ENCODE results near the gene PLA2G4C.

Gene PLA2G4C

GRCh38 chr19:48110350-48110966 lies at the start of gene PLA2G4C:
Gene PLA2G4C (minus strand): TSS chr19:48110817. CDS start chr19:48106529, 4,288 bp downstream.
- DNase-seq, result peak; percentile 86 to 88

- no peak for DNase-seq
These were observed 47.7 kb upstream of the PLA2G4C start for GRCh38 chr19:48158210-48158790.

- no peak for DNase-seq
These were observed 43.4 kb upstream of the PLA2G4C start for GRCh38 chr19:48154003-48154402.

GRCh38 chr19:48152551-48152950 lies 41.9 kb upstream of the PLA2G4C start:
- peak in 1 of 2 experiments; percentile 6 for DNase-seq

- no peak for DNase-seq
These were observed 38.8 kb upstream of the PLA2G4C start for GRCh38 chr19:48149430-48149829.

- DNase-seq, result no peak
These were observed 38.0 kb upstream of the PLA2G4C start for GRCh38 chr19:48148576-48148975.

GRCh38 chr19:48147597-48148175 lies 37.1 kb upstream of the PLA2G4C start:
- DNase-seq, result no peak

GRCh38 chr19:48139053-48139452 lies 28.4 kb upstream of the PLA2G4C start:
- no peak for DNase-seq

GRCh38 chr19:48137411-48137810 lies 26.8 kb upstream of the PLA2G4C start:
- DNase-seq, result no peak

- DNase-seq, result no peak
These were observed 25.9 kb upstream of the PLA2G4C start for GRCh38 chr19:48136547-48136946.

GRCh38 chr19:48135411-48135810 lies 24.8 kb upstream of the PLA2G4C start:
- no peak for DNase-seq

- no peak for DNase-seq
These were observed 22.5 kb upstream of the PLA2G4C start for GRCh38 chr19:48133094-48133493.

- no peak for DNase-seq
These were observed 16.9 kb upstream of the PLA2G4C start for GRCh38 chr19:48127561-48127960.

GRCh38 chr19:48123907-48124651 lies 13.5 kb upstream of the PLA2G4C start:
- no peak for DNase-seq

- no peak for DNase-seq
These were observed 11.8 kb upstream of the PLA2G4C start for GRCh38 chr19:48122421-48122820.

- no peak for DNase-seq
These were observed 11.3 kb upstream of the PLA2G4C start for GRCh38 chr19:48121909-48122371.

- no peak for DNase-seq
These were observed 10.4 kb upstream of the PLA2G4C start for GRCh38 chr19:48121066-48121465.

- DNase-seq, result no peak
These were observed 9.9 kb upstream of the PLA2G4C start for GRCh38 chr19:48120505-48120904.

GRCh38 chr19:48118131-48118517 lies 7.5 kb upstream of the PLA2G4C start:
- DNase-seq, result no peak

GRCh38 chr19:48117515-48118130 lies 7.0 kb upstream of the PLA2G4C start:
- no peak for DNase-seq

GRCh38 chr19:48113190-48113917 lies 2.7 kb upstream of the PLA2G4C start:
- no peak for DNase-seq

GRCh38 chr19:48111280-48111679 lies 663 bp upstream of the PLA2G4C start:
- peak; percentile 46 to 54 for DNase-seq

All from NCI-H187 (cell line).